Astrocyte (in vitro differentiated cells and primary cell): ENCODE measurements around the gene GCC1. TPM values are rescaled to one million over a fixed set of nuclear protein-coding genes. Genes with fewer than 3 reads are reported as not detected.

Source experiments
- DNase-seq: peaks from one replicate; pipeline ENCODE4 v3.0.0-alpha.2; 2010; ENCODE audit warnings: low read depth
- FAIRE-seq: peaks from 2 replicates; lab custom pipeline; 2011; peaks lifted over from hg19 to GRCh38; lab: Jason Lieb, UNC
- H2AFZ ChIP-seq: 2 replicates; pipeline ENCODE4 v1.6.0; 2012; ENCODE audit warnings: low read depth, low read length, inconsistent platforms
- H3K27ac ChIP-seq: 2 replicates; pipeline ENCODE4 v1.5.1; 2011; ENCODE audit warnings: low read depth, low read length, inconsistent platforms
- H3K27me3 ChIP-seq: 2 replicates; pipeline ENCODE4 v1.6.0; 2011; ENCODE audit warnings: low read length, inconsistent platforms; ENCODE audit not compliant: insufficient read depth
- H3K36me3 ChIP-seq: 2 replicates; pipeline ENCODE4 v1.5.1; 2011; ENCODE audit warnings: low read length, inconsistent platforms; ENCODE audit not compliant: insufficient read depth
- H3K4me1 ChIP-seq: 2 replicates; pipeline ENCODE4 v1.5.1; 2011; ENCODE audit warnings: low read length, inconsistent platforms; ENCODE audit not compliant: insufficient read depth
- H3K4me2 ChIP-seq: 2 replicates; pipeline ENCODE4 v1.6.0; 2012; ENCODE audit warnings: low read length, inconsistent platforms
- H3K4me3 ChIP-seq: 2 replicates; pipeline ENCODE4 v1.5.1; 2011; ENCODE audit warnings: low read depth, mild to moderate bottlenecking, low read length, inconsistent platforms; ENCODE audit not compliant: insufficient read depth
- H3K79me2 ChIP-seq: 2 replicates; pipeline ENCODE4 v1.6.0; 2012; ENCODE audit warnings: mild to moderate bottlenecking, low read length, inconsistent platforms; ENCODE audit not compliant: insufficient read depth
- H3K9ac ChIP-seq: 2 replicates; pipeline ENCODE4 v1.6.0; 2012; ENCODE audit warnings: mild to moderate bottlenecking, low read length, inconsistent platforms
- H3K9me3 ChIP-seq: 2 replicates; pipeline ENCODE4 v1.5.1; 2012; ENCODE audit warnings: low read depth, mild to moderate bottlenecking, low read length, inconsistent platforms; ENCODE audit not compliant: insufficient read depth
- H4K20me1 ChIP-seq: 2 replicates; pipeline ENCODE4 v1.6.0; 2012; ENCODE audit warnings: low read length, inconsistent platforms; ENCODE audit not compliant: insufficient read depth
- H3K27ac Mint-ChIP-seq: one replicate; pipeline ENCODE4 v1.8.0; 2021; ENCODE audit warnings: mild to moderate bottlenecking, mixed read lengths; ENCODE audit not compliant: unreplicated experiment
- H3K27me3 Mint-ChIP-seq: one replicate; pipeline ENCODE4 v1.8.0; 2021; ENCODE audit warnings: low read depth, mixed read lengths; ENCODE audit not compliant: unreplicated experiment
- H3K36me3 Mint-ChIP-seq: one replicate; pipeline ENCODE4 v1.8.0; 2021; ENCODE audit warnings: low read depth, mixed read lengths; ENCODE audit not compliant: unreplicated experiment
- H3K4me1 Mint-ChIP-seq: one replicate; pipeline ENCODE4 v1.8.0; 2021; ENCODE audit warnings: low read depth, mixed read lengths; ENCODE audit not compliant: unreplicated experiment
- H3K4me3 Mint-ChIP-seq: one replicate; pipeline ENCODE4 v1.8.0; 2021; ENCODE audit warnings: mild to moderate bottlenecking, moderate library complexity, mixed read lengths; ENCODE audit not compliant: unreplicated experiment
- H3K9me3 Mint-ChIP-seq: one replicate; pipeline ENCODE4 v1.8.0; 2021; ENCODE audit warnings: mild to moderate bottlenecking, mixed read lengths; ENCODE audit not compliant: unreplicated experiment
- CTCF ChIP-seq: IDR thresholded peaks from 2 replicates; pipeline ENCODE4 v1.5.1; 2011; ENCODE audit warnings: low read depth, mild to moderate bottlenecking, inconsistent platforms, low read length, moderate library complexity; ENCODE audit not compliant: insufficient read depth
- EZH2 ChIP-seq: IDR thresholded peaks from 2 replicates; pipeline ENCODE4 v1.6.1; 2012; ENCODE audit warnings: mild to moderate bottlenecking, low read length, inconsistent platforms; ENCODE audit not compliant: insufficient read depth
- total RNA-seq: library from RNA; stranded (reverse); gene quantifications from 2 replicates; pipeline ENCODE4 v1.2.1, GENCODE V29; 2021

GCC1 gene
- total RNA-seq, 1 donor from 2014 or later: 28.8 TPM

GRCh38 chr7:127588019-127588696 lies 2.8 kb upstream of the GCC1 start, which contains the start of gene ARF5:
TSS of gene ARF5 (plus strand) at chr7:127588411. CDS start at chr7:127588499, 88 bp downstream.
- Mint-ChIP-seq H3K9me3 (no peaks in the 10 kb centered on the region), H3K36me3 (peaks cover 6% of the 10 kb centered on the region), H3K4me1 (peaks cover 22% of the 10 kb centered on the region), H3K27me3 (no peaks in the 10 kb centered on the region), H3K27ac (peak within 1 kb of the TSS; percentile 4), H3K4me3 (peak within 1 kb of the TSS; percentile 97)
- peaks cover 30% of the 10 kb centered on the region for H4K20me1 ChIP-seq
- H3K27ac ChIP-seq: peak within 1 kb of the TSS; percentile 78
- H3K4me3 ChIP-seq: peak within 1 kb of the TSS; percentile 88
- H3K9ac ChIP-seq: peak within 1 kb of the TSS; percentile 91
- peaks cover 3% of the 10 kb centered on the region for H3K36me3 ChIP-seq
- H3K9me3 ChIP-seq: no peaks in the 10 kb centered on the region
- peak within 1 kb of the TSS; percentile 97 for H3K4me2 ChIP-seq
- TF ChIP-seq EZH2 (no peak), CTCF (no peak)
- H3K27me3 ChIP-seq: no peaks in the 10 kb centered on the region
- DNase-seq (peak; percentile 48), FAIRE-seq (no peak)
- peaks cover 35% of the 10 kb centered on the region for H3K4me1 ChIP-seq
- peaks cover 36% of the 10 kb centered on the region for H3K79me2 ChIP-seq
- H2AFZ ChIP-seq: peak within 1 kb of the TSS; percentile 94

GRCh38 chr7:127587663-127588018 lies 2.2 kb upstream of the GCC1 start:
- Mint-ChIP-seq H3K4me3 (peak overlapping the region; percentile 68), H3K4me1 (peaks cover 23% of the 10 kb centered on the region), H3K27me3 (no peaks in the 10 kb centered on the region), H3K9me3 (no peaks in the 10 kb centered on the region), H3K36me3 (peaks cover 11% of the 10 kb centered on the region), H3K27ac (no peak overlapping the region)
- Histone ChIP-seq H4K20me1 (peaks cover 36% of the 10 kb centered on the region), H2AFZ (peak overlapping the region; percentile 94), H3K4me3 (peak overlapping the region; percentile 69), H3K27ac (peak overlapping the region; percentile 54), H3K4me1 (peaks cover 40% of the 10 kb centered on the region), H3K36me3 (peaks cover 3% of the 10 kb centered on the region), H3K9me3 (no peaks in the 10 kb centered on the region), H3K27me3 (no peaks in the 10 kb centered on the region), H3K79me2 (peaks cover 42% of the 10 kb centered on the region), H3K4me2 (peak overlapping the region; percentile 97), H3K9ac (peak overlapping the region; percentile 91)
- no peak for DNase-seq
- no peak for FAIRE-seq
- TF ChIP-seq EZH2: no peak
- no peak for TF ChIP-seq CTCF

GRCh38 chr7:127586346-127586745 lies 950 bp upstream of the GCC1 start:
- DNase-seq: no peak
- H3K4me2 ChIP-seq: no peak overlapping the region
- H3K9ac ChIP-seq: no peak overlapping the region
- peaks cover 31% of the 10 kb centered on the region for H3K4me1 Mint-ChIP-seq
- peaks cover 7% of the 10 kb centered on the region for H3K36me3 ChIP-seq
- H3K27me3 ChIP-seq: no peaks in the 10 kb centered on the region
- FAIRE-seq: no peak
- H3K9me3 Mint-ChIP-seq: no peaks in the 10 kb centered on the region
- H3K4me3 ChIP-seq: no peak overlapping the region
- H3K4me1 ChIP-seq: peaks cover 47% of the 10 kb centered on the region
- no peak for TF ChIP-seq CTCF
- no peak for TF ChIP-seq EZH2
- H3K27ac Mint-ChIP-seq: no peak overlapping the region
- H2AFZ ChIP-seq: no peak overlapping the region
- peaks cover 49% of the 10 kb centered on the region for H4K20me1 ChIP-seq
- H3K4me3 Mint-ChIP-seq: peak overlapping the region; percentile 95
- H3K36me3 Mint-ChIP-seq: peaks cover 17% of the 10 kb centered on the region
- no peaks in the 10 kb centered on the region for H3K27me3 Mint-ChIP-seq
- H3K27ac ChIP-seq: no peak overlapping the region
- peaks cover 55% of the 10 kb centered on the region for H3K79me2 ChIP-seq
- H3K9me3 ChIP-seq: no peaks in the 10 kb centered on the region
